GM18858 (cell line): Measurements from ENCODE around the gene ABHD17C.

ENCODE experiments used
- ATAC-seq: cut with Tn5 transposase; IDR thresholded peaks from one replicate; pipeline ENCODE4 v1.9.1; 2021; ENCODE audit not compliant: unreplicated experiment

The ABHD17C gene

DNA sequence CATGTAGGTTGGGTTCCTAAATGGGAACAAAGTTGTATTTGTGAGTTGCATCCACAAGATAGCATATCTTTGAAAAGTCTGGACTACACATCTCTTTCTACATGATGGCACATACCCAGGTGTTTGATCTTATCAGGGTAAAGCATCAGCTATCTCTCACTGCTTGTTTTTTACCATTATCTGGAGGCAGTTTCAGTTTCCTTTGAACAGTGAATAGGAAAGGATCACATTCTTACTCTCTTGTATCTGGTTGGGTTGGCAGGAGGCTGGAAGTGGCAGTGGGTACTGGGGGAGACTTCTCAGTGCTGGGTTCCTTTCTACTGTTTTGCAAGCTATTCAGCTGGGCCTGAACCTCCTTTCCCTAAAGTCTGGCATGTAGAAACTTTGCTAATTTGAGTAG is 88.2 kb downstream of the ABHD17C start:
- no peak for ATAC-seq

DNA sequence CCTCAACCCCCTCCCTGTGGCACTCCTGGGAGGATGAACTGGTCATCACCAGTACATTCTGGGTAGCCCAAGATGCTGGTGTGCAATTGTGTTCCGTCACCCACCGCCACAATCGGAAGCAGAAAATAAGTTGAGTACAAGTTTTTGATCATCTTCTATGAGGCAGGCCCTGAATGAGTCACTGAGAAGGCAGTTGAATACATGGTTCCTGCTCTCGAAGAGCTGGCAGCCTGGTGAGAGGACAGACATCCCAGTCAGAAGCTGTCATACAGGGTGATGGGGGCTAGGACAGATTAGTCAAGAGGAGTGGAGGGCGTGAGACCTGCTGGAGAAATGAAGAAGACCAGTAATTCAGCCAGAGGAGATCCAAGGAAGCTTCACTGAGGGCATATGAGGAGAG is 90.2 kb downstream of the ABHD17C start:
- ATAC-seq = no peak

DNA sequence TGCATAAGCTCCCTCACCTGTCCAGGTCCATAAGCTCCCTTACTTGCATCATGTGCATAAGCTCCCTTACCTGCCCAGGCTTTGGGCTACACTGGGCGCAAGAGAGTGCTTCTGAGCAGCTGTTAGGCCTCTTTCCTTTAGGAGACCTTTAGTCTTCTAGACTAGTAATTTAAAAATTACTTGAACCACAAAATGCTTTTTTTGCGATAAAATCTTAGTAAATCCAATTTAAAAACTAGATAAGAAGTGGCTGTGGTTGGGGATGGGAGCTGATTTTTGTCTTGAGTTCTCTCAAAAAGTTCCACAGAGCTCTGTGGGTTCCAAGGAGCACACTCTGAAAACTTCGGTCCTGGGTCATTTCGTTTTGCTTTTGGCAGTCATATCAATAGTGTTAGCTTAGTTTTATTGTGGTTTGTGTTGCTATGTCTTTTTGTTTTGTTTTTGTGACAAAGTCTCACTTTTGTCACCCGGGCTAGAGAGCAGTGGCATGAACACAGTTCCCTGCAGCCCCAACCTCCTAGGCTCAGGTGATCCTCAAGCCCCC is 90.8 kb downstream of the ABHD17C start:
- no peak for ATAC-seq

DNA sequence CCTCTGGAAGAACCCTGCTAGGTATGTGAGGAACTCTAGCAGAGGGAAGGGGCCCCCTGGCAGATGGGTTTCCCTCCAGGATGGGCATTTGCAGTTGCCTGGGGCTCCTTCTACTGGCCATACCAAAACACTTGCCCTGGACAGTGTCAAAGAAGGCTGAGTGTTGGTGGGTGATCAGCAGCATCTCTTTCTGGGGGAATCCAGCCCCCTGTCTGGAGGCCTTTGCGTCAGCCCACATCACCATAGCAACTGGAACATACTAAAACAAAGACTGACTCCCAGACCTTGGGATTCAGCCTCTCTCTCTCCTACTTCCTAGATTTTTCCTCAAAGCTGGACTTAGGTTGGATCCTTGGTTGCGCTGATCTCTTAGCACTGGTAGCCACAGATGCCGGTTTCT is 92.2 kb downstream of the ABHD17C start:
- ATAC-seq = no peak

DNA sequence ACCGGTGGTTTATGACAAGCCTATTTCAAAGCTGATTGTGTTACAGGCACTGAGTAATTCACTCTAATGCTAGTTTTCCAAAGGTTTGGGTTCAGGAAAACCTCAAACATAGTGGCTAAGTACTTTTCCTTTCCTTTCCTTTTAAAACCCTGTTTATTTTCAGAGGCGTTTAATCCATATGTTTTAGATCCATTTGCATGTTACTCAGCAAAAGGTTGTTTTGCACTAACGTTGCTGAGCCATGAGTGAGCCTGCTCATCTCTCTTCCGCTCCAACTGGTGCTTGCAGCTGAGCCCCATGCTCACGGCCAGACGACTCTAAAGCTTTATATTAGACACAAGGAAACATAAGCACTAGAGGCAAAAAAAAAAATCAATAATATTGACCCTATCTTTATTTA is 93.4 kb downstream of the ABHD17C start:
- no peak for ATAC-seq

DNA sequence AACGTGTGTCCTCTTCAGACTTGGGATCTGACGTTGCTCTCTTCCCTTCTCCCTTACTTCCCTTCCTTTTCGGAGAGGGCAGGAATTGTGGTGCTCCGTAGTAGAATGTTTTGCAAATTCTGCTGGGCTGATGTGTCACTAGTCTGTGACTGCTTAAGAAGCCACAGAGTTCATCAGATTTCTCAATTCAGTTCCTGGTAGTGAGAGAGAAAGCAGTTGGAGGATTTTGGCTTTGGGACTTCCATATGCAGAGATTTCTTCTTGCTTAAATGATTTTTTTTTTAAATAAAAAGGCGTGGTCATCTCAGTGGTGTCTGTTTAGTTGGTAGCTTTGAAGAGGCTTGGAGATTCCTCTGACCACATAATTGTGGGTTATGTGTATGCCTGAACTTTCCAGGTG is 94.2 kb downstream of the ABHD17C start:
- ATAC-seq = no peak

DNA sequence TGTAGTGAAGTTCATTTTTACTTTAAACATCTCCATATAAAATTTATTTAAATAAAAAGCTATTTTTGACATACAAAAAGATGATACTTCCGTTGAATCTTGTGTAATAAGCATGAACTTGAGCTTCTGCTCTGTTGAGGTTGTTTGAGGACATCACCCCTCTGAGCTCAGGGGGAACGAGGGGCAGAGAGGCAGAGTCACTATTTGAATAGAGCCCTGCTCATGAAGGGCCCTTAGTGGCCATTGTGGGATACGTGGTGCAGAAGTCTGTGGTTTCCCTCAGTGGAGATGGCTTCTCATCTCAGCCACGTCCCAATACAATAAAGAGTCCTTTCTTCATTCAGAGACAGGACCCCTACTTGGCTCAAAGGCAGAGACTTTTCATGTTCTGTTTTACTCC is 94.7 kb downstream of the ABHD17C start:
- ATAC-seq = no peak

DNA sequence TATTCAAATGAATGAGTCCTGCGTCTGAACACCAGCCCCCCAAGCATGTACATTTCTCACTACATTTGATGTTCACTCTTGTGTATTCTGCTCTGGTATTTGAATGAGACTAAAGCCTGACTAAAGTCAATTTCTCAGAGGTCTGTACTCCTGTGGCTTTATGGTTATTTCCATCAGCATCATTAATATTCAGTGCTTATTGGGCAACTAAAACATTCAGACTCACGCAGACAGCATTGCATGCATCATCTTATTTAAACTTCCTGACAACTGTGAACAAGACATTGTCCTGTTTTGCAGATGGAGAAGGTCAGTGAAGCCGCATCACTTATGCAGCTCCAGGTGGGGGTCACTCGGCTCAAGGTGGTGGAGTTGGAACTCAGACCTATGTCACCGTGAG is 95.1 kb downstream of the ABHD17C start:
- no peak for ATAC-seq

DNA sequence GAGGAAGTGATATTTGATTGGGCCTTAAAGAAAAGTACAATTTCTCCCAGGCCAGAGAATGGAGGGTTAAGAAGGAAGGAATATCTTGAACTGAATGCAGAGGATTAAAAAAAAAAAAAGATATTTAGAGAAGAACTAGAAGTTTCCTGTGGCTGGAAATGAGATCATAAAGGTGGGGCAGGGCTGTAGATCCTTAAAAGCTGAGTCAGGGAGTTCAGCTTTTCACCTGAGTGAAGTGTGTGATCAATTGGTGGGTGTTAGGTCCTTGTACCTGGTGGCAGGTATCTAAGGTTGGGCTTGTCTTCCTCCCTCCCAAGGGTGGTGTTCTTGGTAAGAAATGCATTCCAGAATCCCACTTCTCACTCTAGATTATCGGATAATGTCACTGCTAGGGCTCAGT is 95.9 kb downstream of the ABHD17C start:
- ATAC-seq = no peak

DNA sequence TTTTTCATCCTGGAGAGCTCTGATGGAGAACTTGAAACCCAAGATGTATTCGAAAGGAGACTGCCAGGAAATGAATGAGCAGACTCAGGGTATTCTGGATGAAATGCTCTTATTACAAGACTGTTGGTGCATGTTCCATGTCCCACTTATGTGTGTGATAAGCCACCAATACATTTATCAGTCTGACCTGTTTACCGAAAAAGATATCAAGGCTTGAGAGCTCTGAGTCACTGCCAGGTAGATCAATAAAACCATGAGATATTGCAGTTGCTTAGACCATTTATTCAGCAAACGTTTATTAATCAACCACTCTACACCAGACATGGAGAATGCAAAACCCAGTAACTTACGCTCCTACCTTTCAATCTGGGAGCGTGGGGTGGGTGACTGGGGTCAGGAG is 101.3 kb downstream of the ABHD17C start:
- no peak for ATAC-seq

DNA sequence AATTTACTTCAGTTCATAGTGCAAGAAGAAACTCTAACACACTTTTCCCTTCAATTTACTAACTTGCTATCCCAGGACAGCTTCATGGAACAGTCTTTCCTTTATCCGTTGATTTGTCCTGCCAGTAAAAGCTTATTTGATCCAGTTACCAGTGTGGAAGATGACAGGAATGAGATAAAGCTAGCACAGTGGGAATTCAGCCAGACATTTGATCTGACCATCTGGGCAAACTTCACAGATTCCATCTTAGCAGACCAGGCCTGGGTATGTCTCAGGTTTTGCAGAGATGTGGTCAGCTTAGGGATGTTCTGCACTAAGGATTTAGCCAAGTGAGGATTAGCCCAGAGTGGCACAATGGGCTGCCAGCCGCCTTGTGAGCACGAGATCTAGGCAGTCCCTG is 103.8 kb downstream of the ABHD17C start:
- no peak for ATAC-seq

DNA sequence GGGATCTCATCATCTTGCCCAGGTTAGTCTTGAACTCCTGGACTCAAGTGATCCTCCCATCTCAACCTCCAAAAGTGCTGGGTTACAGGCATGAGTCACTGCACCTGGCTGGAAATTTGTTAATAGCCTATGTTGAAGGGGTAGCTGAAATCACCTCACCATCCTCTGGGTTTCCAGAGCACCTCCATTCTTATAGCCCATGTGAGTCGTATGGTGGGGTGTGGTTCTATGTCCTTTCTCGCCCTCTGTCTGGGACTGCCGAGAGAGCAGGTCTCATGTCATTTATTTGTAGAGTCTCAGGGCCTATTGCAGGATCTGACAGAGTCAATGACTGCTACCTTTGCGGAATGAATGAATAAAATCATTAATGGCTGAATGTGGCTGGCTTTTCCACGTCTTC is 105.0 kb downstream of the ABHD17C start:
- ATAC-seq = no peak

DNA sequence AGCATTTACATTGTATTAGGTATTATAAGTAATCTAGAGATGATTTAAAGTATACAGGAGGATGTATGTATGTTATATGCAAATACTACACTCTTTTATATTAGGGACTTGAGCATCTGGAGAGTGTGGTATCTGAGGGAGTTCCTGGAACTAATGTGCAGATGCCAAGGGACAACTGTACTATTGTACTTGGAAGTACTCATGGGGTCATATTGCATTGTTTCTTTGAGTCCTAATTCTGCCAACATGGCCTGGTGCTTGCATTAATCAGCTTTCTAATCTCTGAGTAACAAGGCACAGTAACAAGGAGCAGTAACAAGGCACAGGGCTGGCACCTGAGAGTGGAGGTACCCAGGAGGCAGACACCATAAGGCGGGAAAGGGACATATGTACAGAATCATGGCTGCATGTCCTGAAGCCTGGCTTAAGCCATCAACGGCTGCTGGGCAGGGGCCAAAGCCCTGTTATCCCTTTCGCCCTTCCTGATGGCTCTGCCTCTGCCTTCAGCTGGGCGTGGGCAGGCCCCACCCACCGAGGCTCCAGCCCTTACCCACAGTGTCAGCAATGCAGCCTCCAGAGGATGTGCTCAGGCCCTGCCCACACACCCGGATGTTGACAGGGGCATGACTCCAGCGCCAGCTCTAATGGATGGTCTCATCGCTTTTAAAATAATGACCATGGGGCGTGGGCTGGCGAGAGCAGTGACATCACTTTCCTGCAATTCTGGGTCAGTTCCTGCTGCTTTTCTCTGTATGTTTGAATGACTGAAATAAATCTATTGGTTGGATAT is 107.0 kb downstream of the ABHD17C start:
- ATAC-seq = no peak

DNA sequence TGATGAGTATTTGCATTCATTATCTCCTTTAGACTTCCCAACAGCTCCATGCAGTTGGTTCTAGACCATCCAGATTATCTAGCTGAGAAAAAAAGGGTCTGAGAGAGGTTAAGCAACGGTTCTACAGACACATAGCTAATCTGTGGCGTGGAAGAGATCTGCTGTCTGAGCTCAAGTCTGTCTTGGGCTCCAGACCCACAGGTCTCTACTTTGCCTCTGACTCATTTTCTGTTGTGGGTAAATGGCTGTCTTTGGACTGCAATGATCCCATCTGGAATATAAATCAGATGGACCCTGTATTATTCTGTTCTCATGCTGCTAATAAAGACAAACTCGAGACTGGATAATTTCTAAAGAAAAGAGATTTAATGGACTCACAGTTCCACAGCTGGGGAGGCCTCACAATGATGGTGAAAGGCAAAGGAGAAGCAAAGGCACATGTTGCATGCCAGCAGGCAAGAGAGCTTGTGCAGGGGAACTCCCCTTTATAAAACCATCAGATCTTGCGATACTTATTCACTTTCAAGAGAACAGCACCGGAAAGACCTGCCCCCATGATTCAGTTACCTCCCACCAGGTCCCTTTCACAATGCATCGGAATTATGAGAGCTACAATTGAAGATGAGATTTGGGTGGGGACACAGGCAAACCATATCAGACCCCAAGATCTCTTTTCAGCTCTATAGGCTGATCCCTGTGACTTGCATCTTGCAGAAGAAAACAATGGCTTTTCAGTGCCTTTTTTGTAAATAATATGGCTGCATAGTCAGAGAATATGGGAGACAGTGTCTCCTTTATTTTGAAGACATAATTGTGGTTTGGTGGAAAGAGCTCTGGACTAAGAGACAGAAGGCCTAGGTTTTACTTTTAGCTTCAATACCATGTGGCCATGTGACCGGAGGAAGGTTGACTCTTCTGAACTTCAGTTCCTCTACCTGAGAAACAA is 108.7 kb downstream of the ABHD17C start:
- ATAC-seq = no peak

DNA sequence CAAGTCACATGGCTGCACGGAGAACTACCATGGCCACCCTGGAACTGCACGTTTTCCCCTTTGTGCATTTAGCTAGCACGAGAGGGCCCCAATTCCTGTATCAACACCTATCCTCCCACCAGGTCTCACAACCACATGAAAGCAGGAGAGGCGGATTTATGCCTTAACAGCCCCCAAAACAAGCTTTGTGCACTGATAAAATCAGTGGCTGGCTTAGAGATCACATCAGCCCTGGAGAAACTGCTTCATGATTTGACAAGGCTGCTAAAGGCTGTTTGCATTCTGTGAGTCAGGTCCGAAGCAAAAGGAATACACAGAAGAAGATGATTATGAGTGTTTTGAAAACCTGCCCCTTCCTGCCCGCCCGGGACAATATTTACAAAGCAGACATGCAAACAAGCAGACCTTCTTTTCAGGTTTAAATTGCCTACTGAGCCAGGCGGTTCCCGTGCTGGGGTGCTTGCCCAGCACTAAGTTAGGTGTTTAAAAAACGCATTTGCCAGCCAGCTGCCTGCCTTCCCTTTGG is 109.9 kb downstream of the ABHD17C start:
- ATAC-seq = no peak
